Suprapubic skin (tissue), 4 donors: ENCODE results near the gene UNC93A.
"Not testable (repeated sequence)": the region's sequence is repeated elsewhere in the genome, so short reads cannot be mapped to it uniquely, and the experiment has no call there.

ENCODE experiments used
- CTCF ChIP-seq, 2 donors: fragments of 200-600 bp in 1 of 2; fragments of 450-650 bp in 1 of 2; sonication (generic) in 1 of 2; IDR thresholded peaks; one replicate each; pipeline ENCODE4 v1.5.1; 2016 to 2019; ENCODE audit warnings: antibody characterized with exemption in 2 of 2, mild to moderate bottlenecking in 1 of 2, moderate library complexity in 1 of 2
- EP300 ChIP-seq: sonication (generic); formaldehyde crosslinking; IDR thresholded peaks from one replicate; pipeline ENCODE4 v1.6.1; 2017; ENCODE audit warnings: antibody characterized with exemption
- POLR2A ChIP-seq, 2 donors: fragments of 450-650 bp; IDR thresholded peaks; one replicate each; pipeline ENCODE4 v1.6.1; 2017; ENCODE audit warnings: antibody characterized with exemption in 2 of 2, mild to moderate bottlenecking in 2 of 2, moderate library complexity in 2 of 2
- POLR2AphosphoS5 ChIP-seq, 3 donors: sonication (generic); formaldehyde crosslinking; IDR thresholded peaks; one replicate each; pipeline ENCODE4 v1.6.1; 2017; ENCODE audit warnings: antibody characterized with exemption in 3 of 3

- not testable (repeated sequence) for TF ChIP-seq CTCF (IDR thresholded peaks at IDR 0.05); POLR2AphosphoS5 (IDR thresholded peaks at IDR 0.05); POLR2A (IDR thresholded peaks at IDR 0.05); EP300
Measured at GRCh38 chr6:167242135-167242506, 49.0 kb upstream of the UNC93A start.
